Regular cardiac myocyte (primary cell): ENCODE data around the gene OR5H6. TPM values are rescaled to one million over a fixed set of nuclear protein-coding genes. Genes with fewer than 3 reads are reported as not detected.

ENCODE experiments used
- total RNA-seq: library from RNA; depleted of rRNA; stranded (reverse); fragments of >200 nt; gene quantifications from 2 replicates; pipeline ENCODE4 v1.2.3, GENCODE V29; 2014

The OR5H6 gene
- total RNA-seq = not detected in 2 replicates

DNA sequence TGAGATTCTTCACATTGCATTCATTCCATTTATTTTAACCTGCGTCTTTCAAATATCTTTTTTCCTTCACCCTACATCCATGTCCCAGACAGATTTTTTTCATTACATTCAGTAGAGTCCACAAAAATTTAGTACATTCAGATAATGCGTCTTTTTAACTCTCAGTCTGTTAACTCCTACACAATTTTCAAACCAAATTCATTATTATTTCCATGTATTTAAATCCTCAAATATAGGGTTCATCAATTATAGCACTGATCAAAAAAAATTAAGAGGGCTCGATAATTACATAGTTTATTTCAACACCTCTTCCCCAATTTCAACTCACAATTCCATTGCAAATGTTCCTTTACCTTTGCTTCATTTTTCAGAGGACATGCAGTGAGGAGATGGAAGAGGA is at the start of gene OR5H6:
Gene OR5H6 (plus strand): TSS at position 301 of the 400 bp plus-strand sequence. CDS start 89 bp downstream, at position 390.

DNA sequence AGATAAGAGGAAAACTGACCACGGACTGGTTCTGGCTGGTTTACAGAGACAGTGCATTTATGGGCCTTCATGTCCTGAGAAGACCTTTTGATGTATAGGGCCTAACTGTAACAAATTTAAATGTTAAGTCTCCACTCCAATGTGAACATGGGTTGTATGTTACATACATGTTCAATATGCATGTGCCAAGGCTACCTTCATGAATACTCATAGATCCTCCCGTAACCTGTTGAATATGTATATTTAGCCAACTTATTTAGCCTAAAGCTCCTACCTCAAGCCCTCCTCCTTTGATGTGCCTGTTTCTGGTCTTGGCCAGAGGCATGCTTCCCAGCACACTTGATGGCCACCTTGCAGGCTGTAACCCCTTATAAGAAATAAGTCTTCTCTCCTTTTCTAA is 18.2 kb downstream of the OR5H6 start, which contains the start of gene OR5H2:
Gene OR5H2 (plus strand): TSS at position 301 of the 400 bp plus-strand sequence. CDS start 398 bp downstream, outside the sequence.

Other genes with a start within 250 kb of the OR5H6 start
- not detected in 2 replicates for gene GABRR3, start 228.9 kb upstream of the OR5H6 start, total RNA-seq
- not detected in 2 replicates for gene OR5AC2, start 177.1 kb upstream of the OR5H6 start, total RNA-seq
- gene OR5H1, start 133.5 kb upstream of the OR5H6 start, total RNA-seq = not detected in 2 replicates
- not detected in 2 replicates for gene OR5H14, start 116.8 kb upstream of the OR5H6 start, total RNA-seq
- gene OR5H15, start 97.5 kb upstream of the OR5H6 start, total RNA-seq = not detected in 2 replicates
- not detected in 2 replicates for gene OR5H2, start 18.3 kb downstream of the OR5H6 start, total RNA-seq
- gene OR5K4, start 89.6 kb downstream of the OR5H6 start, total RNA-seq = not detected in 2 replicates
- gene OR5K3, start 126.4 kb downstream of the OR5H6 start, total RNA-seq = not detected in 2 replicates
- gene OR5K1, start 199.0 kb downstream of the OR5H6 start, total RNA-seq = not detected in 2 replicates
- gene OR5K2, start 233.4 kb downstream of the OR5H6 start, total RNA-seq = not detected in 2 replicates